ENCODE data around the gene FAM216B.

The FAM216B gene

DNA sequence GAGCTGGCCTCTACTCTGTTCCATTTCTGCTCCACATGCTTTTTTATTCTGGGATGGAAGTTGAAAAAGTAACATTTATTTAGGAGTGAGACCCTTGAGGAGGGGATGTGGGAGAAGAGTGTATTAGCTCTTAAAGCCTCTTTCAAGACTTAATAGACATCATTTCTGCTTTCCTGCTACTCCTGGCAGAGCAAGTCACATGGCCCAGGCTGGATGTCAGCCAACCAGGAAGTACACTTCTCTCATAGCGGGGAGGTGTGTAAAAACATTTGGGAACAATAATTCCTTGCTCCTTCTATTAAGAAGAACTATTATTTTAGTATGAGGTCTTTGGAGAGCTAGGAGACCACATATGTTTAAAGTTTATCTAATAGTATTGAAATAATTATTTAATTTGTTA, 40.6 kb upstream of the FAM216B start:
- H3K14ac ChIP-seq (ENCODE audit: low read length) = no peak overlapping the region
- no peaks in the 10 kb centered on the region for H3K9me3 ChIP-seq (replicated peaks in 1 of 2; ENCODE audit: control insufficient read depth in 2 of 2, insufficient read depth in 1 of 2, low read depth in 1 of 2, low read length in 2 of 2)
- H4K91ac ChIP-seq (ENCODE audit: low read depth, low read length, poor library complexity) = no peak overlapping the region
- no peak overlapping the region for H3K23ac ChIP-seq (ENCODE audit: low read depth, low read length, poor library complexity)
- H2BK12ac ChIP-seq (ENCODE audit: low read length) = no peak overlapping the region
- H3K79me1 ChIP-seq (ENCODE audit: low read depth, low read length) = no peaks in the 10 kb centered on the region
- no peak overlapping the region for H2BK15ac ChIP-seq (ENCODE audit: low read length)
- WGBS, 2 donors (ENCODE audit: extremely low coverage in 2 of 2, insufficient read length in 2 of 2, insufficient replicate concordance in 1 of 2) = no CpG with 5 or more reads among the region's 1 CpG
- no peak overlapping the region for H3K27ac ChIP-seq (replicated peaks; ENCODE audit: low read length)
- no peak for DNase-seq (ENCODE audit: low spot score)
- H3K4me3 ChIP-seq (ENCODE audit: low read length in 2 of 2) = no peak overlapping the region
- no peaks in the 10 kb centered on the region for H3K36me3 ChIP-seq (replicated peaks in 1 of 2; ENCODE audit: control insufficient read depth in 2 of 2, insufficient read depth in 2 of 2, low read length in 2 of 2)
- H3K9ac ChIP-seq (ENCODE audit: low read depth, low read length, poor library complexity) = no peak overlapping the region
- no peaks in the 10 kb centered on the region for H3K27me3 ChIP-seq (ENCODE audit: control insufficient read depth in 3 of 3, insufficient read depth in 3 of 3, low read depth in 1 of 3, low read length in 3 of 3)
- no peak overlapping the region for H3K4me2 ChIP-seq (ENCODE audit: insufficient read depth, low read length, poor library complexity, severe bottlenecking)
- no peaks in the 10 kb centered on the region for H3K4me1 ChIP-seq (ENCODE audit: control insufficient read depth in 2 of 2, insufficient read depth in 1 of 2, low read depth in 1 of 2, low read length in 2 of 2)
- no peak overlapping the region for H2BK5ac ChIP-seq (ENCODE audit: low read length)
- no peak overlapping the region for H3K4ac ChIP-seq (ENCODE audit: low read length)
- no peak overlapping the region for H2AFZ ChIP-seq (ENCODE audit: low read length)
- H3K18ac ChIP-seq (ENCODE audit: low read length) = no peak overlapping the region
- no peak overlapping the region for H4K8ac ChIP-seq (ENCODE audit: low read depth, low read length)
- no peak overlapping the region for H2AK5ac ChIP-seq (ENCODE audit: low read depth, low read length)
- no peak overlapping the region for H2BK120ac ChIP-seq (ENCODE audit: low read depth, low read length)

DNA sequence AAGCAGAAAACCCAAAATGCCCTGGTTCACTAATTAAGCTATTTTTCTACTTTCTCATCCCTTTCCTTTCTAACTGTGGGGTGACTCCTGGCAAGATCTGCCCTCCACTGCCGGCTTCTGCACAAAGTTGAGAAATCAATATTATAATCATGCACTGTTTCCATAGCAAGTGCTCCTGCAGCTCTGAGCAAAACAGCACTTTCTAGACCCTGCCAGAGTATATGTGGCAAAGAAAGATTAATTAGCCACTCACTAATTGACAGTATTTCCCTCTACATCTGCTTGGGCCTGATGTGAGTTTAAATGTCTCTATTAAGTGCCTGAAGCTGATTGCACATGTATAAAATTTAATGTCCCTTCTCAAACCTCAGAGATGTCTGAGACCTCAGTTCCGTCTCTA, 39.5 kb upstream of the FAM216B start:
- H3K4me1 ChIP-seq (ENCODE audit: control insufficient read depth in 2 of 2, insufficient read depth in 1 of 2, low read depth in 1 of 2, low read length in 2 of 2) = no peaks in the 10 kb centered on the region
- H3K14ac ChIP-seq (ENCODE audit: low read length) = no peak overlapping the region

DNA sequence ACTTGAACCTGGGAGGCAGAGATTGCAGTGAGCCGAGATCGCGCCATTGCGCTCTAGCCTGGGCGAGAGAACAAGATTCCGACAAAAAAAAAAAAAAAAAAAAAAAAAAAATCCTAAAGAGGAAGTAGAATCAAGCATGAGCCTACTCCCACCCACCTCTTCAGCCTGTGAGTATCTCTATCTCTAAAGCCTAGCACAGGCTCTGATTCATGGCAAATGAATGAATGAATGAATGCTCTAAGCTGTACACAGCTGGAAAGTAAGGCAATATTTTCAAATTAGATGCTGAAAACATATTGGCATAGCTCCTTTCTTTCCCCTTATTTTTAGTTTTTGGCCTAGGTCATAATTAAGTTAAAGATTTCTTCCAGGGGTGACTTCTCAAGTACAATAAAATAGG, 35.7 kb upstream of the FAM216B start:
- Histone ChIP-seq H3K79me1 (ENCODE audit: low read depth, low read length) (no peaks in the 10 kb centered on the region), H2BK120ac (ENCODE audit: low read depth, low read length) (no peak overlapping the region), H3K9me3 (replicated peaks in 1 of 2; ENCODE audit: control insufficient read depth in 2 of 2, insufficient read depth in 1 of 2, low read depth in 1 of 2, low read length in 2 of 2) (no peaks in the 10 kb centered on the region), H3K36me3 (replicated peaks in 1 of 2; ENCODE audit: control insufficient read depth in 2 of 2, insufficient read depth in 2 of 2, low read length in 2 of 2) (no peaks in the 10 kb centered on the region), H3K4ac (ENCODE audit: low read length) (no peak overlapping the region), H4K8ac (ENCODE audit: low read depth, low read length) (no peak overlapping the region), H3K23ac (ENCODE audit: low read depth, low read length, poor library complexity) (no peak overlapping the region), H3K14ac (ENCODE audit: low read length) (no peak overlapping the region), H3K27ac (replicated peaks; ENCODE audit: low read length) (no peak overlapping the region), H2AFZ (ENCODE audit: low read length) (no peak overlapping the region), H3K4me2 (ENCODE audit: insufficient read depth, low read length, poor library complexity, severe bottlenecking) (no peak overlapping the region), H2BK15ac (ENCODE audit: low read length) (no peak overlapping the region), H3K27me3 (ENCODE audit: control insufficient read depth in 3 of 3, insufficient read depth in 3 of 3, low read depth in 1 of 3, low read length in 3 of 3) (no peaks in the 10 kb centered on the region), H3K4me3 (ENCODE audit: low read length in 2 of 2) (no peak overlapping the region), H4K91ac (ENCODE audit: low read depth, low read length, poor library complexity) (no peak overlapping the region), H3K18ac (ENCODE audit: low read length) (no peak overlapping the region), H3K9ac (ENCODE audit: low read depth, low read length, poor library complexity) (no peak overlapping the region), H2BK5ac (ENCODE audit: low read length) (no peak overlapping the region), H2BK12ac (ENCODE audit: low read length) (no peak overlapping the region), H2AK5ac (ENCODE audit: low read depth, low read length) (no peak overlapping the region), H3K4me1 (ENCODE audit: control insufficient read depth in 2 of 2, insufficient read depth in 1 of 2, low read depth in 1 of 2, low read length in 2 of 2) (peaks cover 0 to 3% of the 10 kb centered on the region in 2 donors)
- no CpG with 5 or more reads among the region's 6 CpGs for WGBS, 2 donors (ENCODE audit: extremely low coverage in 2 of 2, insufficient read length in 2 of 2, insufficient replicate concordance in 1 of 2)
- DNase-seq (ENCODE audit: low spot score) = no peak

More for the DNA sequence above, 39.5 kb upstream of the FAM216B start:
- Histone ChIP-seq H3K4me2 (ENCODE audit: insufficient read depth, low read length, poor library complexity, severe bottlenecking) (no peak overlapping the region), H2AK5ac (ENCODE audit: low read depth, low read length) (no peak overlapping the region), H2BK12ac (ENCODE audit: low read length) (no peak overlapping the region), H2BK5ac (ENCODE audit: low read length) (no peak overlapping the region), H3K23ac (ENCODE audit: low read depth, low read length, poor library complexity) (no peak overlapping the region), H3K27ac (replicated peaks; ENCODE audit: low read length) (no peak overlapping the region), H4K91ac (ENCODE audit: low read depth, low read length, poor library complexity) (no peak overlapping the region), H3K36me3 (replicated peaks in 1 of 2; ENCODE audit: control insufficient read depth in 2 of 2, insufficient read depth in 2 of 2, low read length in 2 of 2) (no peaks in the 10 kb centered on the region), H3K27me3 (ENCODE audit: control insufficient read depth in 3 of 3, insufficient read depth in 3 of 3, low read depth in 1 of 3, low read length in 3 of 3) (no peaks in the 10 kb centered on the region), H3K9me3 (replicated peaks in 1 of 2; ENCODE audit: control insufficient read depth in 2 of 2, insufficient read depth in 1 of 2, low read depth in 1 of 2, low read length in 2 of 2) (no peaks in the 10 kb centered on the region), H3K18ac (ENCODE audit: low read length) (no peak overlapping the region), H2AFZ (ENCODE audit: low read length) (no peak overlapping the region), H3K79me1 (ENCODE audit: low read depth, low read length) (no peaks in the 10 kb centered on the region), H2BK15ac (ENCODE audit: low read length) (no peak overlapping the region), H2BK120ac (ENCODE audit: low read depth, low read length) (no peak overlapping the region), H3K4me3 (ENCODE audit: low read length in 2 of 2) (no peak overlapping the region), H3K9ac (ENCODE audit: low read depth, low read length, poor library complexity) (no peak overlapping the region), H4K8ac (ENCODE audit: low read depth, low read length) (no peak overlapping the region), H3K4ac (ENCODE audit: low read length) (no peak overlapping the region)
- DNase-seq (ENCODE audit: low spot score) = no peak
- no CpG with 5 or more reads among the region's 2 CpGs for WGBS, 2 donors (ENCODE audit: extremely low coverage in 2 of 2, insufficient read length in 2 of 2, insufficient replicate concordance in 1 of 2)

DNA sequence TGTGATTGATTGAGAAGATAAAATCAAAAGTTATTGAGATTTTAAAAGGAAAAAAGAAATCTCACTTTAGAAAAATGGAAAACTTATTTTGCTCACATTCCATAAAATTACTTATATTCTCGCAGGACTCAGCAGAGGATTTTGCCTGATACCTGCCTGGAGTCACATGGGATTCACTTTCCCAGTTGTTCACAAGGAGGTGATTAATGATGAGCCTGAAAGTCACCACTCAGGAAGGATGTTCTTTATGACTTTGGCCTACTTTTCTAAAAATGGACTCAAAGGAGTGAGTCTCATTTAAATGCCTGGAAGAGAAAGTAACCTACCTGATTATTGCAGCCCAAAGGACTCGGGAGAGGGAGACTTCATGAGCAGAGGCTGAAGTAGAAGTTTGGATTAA, 34.5 kb upstream of the FAM216B start:
- no peaks in the 10 kb centered on the region for H3K36me3 ChIP-seq (replicated peaks in 1 of 2; ENCODE audit: control insufficient read depth in 2 of 2, insufficient read depth in 2 of 2, low read length in 2 of 2)
- no peak overlapping the region for H3K23ac ChIP-seq (ENCODE audit: low read depth, low read length, poor library complexity)
- H2BK12ac ChIP-seq (ENCODE audit: low read length) = no peak overlapping the region
- H3K4me1 ChIP-seq (ENCODE audit: control insufficient read depth in 2 of 2, insufficient read depth in 1 of 2, low read depth in 1 of 2, low read length in 2 of 2) = peaks cover 0 to 3% of the 10 kb centered on the region in 2 donors
- no peak overlapping the region for H3K27ac ChIP-seq (replicated peaks; ENCODE audit: low read length)
- no peak overlapping the region for H3K4ac ChIP-seq (ENCODE audit: low read length)
- H2BK5ac ChIP-seq (ENCODE audit: low read length) = no peak overlapping the region
- H3K79me1 ChIP-seq (ENCODE audit: low read depth, low read length) = no peaks in the 10 kb centered on the region
- no peak overlapping the region for H2AFZ ChIP-seq (ENCODE audit: low read length)
- WGBS, 2 donors (ENCODE audit: extremely low coverage in 2 of 2, insufficient read length in 2 of 2, insufficient replicate concordance in 1 of 2) = no CpG with 5 or more reads among the region's 2 CpGs
- no peak overlapping the region for H4K91ac ChIP-seq (ENCODE audit: low read depth, low read length, poor library complexity)
- no peak overlapping the region for H4K8ac ChIP-seq (ENCODE audit: low read depth, low read length)
- H3K4me3 ChIP-seq (ENCODE audit: low read length in 2 of 2) = no peak overlapping the region
- no peak overlapping the region for H3K18ac ChIP-seq (ENCODE audit: low read length)
- no peak overlapping the region for H3K14ac ChIP-seq (ENCODE audit: low read length)
- no peak for DNase-seq (ENCODE audit: low spot score)
- H2BK120ac ChIP-seq (ENCODE audit: low read depth, low read length) = no peak overlapping the region
- H2BK15ac ChIP-seq (ENCODE audit: low read length) = no peak overlapping the region
- H3K9me3 ChIP-seq (replicated peaks in 1 of 2; ENCODE audit: control insufficient read depth in 2 of 2, insufficient read depth in 1 of 2, low read depth in 1 of 2, low read length in 2 of 2) = no peaks in the 10 kb centered on the region
- H3K4me2 ChIP-seq (ENCODE audit: insufficient read depth, low read length, poor library complexity, severe bottlenecking) = no peak overlapping the region
- H3K27me3 ChIP-seq (ENCODE audit: control insufficient read depth in 3 of 3, insufficient read depth in 3 of 3, low read depth in 1 of 3, low read length in 3 of 3) = no peaks in the 10 kb centered on the region
- no peak overlapping the region for H3K9ac ChIP-seq (ENCODE audit: low read depth, low read length, poor library complexity)
- H2AK5ac ChIP-seq (ENCODE audit: low read depth, low read length) = no peak overlapping the region

Measured in neuronal stem cell (in vitro differentiated cells).